RWPE1 (cell line): ENCODE results near the gene ASH1L.
"Not testable (repeated sequence)": the region's sequence is repeated elsewhere in the genome, so short reads cannot be mapped to it uniquely, and the experiment has no call there.

Source experiments
- CTCF ChIA-PET: fragments of 350-600 bp; sonication (Branson Sonifier 250); formaldehyde crosslinking; extraction: SDS; loops from one replicate; lab custom pipeline; 2021; lab: Yijun Ruan, JAX
- POLR2A ChIA-PET: fragments of 400-600 bp; formaldehyde crosslinking; extraction: SDS; loops from one replicate; lab custom pipeline; 2020; ENCODE audit warnings: antibody characterized with exemption; ENCODE audit not compliant: low non-redundant PET; lab: Yijun Ruan, JAX
- DNase-seq: peaks from one replicate; pipeline ENCODE4 v3.0.0; 2012; ENCODE audit warnings: low spot score
- H3K27ac ChIP-seq: fragments of 450-650 bp; 2 replicates; pipeline ENCODE4 v1.5.1; 2017
- TF ChIP-seq, protein P1 (sequence below): fragments of 450-650 bp; conservative IDR thresholded peaks from 2 replicates; pipeline ENCODE4 v1.5.1; 2017; ENCODE audit warnings: low read depth, mild to moderate bottlenecking

The ASH1L gene

DNA sequence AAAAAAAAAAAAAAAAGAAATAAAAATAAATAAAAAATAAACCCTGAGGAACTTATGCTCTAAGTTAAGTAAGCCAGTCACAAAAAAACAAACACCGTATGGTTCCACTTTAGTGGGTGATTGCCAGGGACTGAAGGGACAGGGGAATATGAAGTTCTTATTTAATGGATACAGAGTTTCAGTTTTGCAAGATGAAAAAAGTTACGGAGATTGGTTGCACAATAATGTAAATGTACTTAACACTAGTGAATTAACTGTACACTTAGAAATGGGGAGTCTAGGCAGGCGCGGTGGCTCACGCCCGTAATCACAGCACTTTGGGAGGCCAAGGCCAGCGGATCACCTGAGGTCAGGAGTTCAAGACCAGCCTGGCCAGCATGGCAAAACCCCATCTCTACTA lies 111.4 kb downstream of the ASH1L start:
- CTCF ChIA-PET = no interaction called here

DNA sequence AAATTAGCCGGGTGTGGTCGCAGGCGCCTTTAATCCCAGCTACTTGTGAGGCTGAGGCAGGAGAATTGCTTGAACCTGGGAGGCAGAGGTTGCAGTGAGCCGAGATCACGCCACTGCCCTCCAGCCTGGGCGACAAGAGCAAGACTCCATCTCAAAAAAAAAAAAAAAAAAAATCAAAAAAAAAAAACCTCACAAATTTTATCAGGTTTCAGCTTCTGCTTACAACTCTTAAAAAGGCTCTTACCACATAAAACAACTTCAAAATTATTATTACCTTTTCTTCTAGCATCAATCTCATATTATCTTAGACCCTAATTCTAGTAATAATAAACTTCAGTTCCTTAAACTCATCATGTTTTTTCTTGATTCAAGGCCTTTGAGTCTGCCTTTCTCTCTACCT lies 120.2 kb downstream of the ASH1L start:
- H3K27ac ChIP-seq, DNase-seq, POLR2A ChIA-PET: not testable (repeated sequence)
- CTCF ChIA-PET = interaction anchor here (0.6 kb wide), 1 partner anchor 50 kb away, joined by 3 read pairs; no protein-coding TSS in a partner anchor

More for the DNA sequence above, 111.4 kb downstream of the ASH1L start:
- POLR2A ChIA-PET = no interaction called here
- TF ChIP-seq, protein P1, sequence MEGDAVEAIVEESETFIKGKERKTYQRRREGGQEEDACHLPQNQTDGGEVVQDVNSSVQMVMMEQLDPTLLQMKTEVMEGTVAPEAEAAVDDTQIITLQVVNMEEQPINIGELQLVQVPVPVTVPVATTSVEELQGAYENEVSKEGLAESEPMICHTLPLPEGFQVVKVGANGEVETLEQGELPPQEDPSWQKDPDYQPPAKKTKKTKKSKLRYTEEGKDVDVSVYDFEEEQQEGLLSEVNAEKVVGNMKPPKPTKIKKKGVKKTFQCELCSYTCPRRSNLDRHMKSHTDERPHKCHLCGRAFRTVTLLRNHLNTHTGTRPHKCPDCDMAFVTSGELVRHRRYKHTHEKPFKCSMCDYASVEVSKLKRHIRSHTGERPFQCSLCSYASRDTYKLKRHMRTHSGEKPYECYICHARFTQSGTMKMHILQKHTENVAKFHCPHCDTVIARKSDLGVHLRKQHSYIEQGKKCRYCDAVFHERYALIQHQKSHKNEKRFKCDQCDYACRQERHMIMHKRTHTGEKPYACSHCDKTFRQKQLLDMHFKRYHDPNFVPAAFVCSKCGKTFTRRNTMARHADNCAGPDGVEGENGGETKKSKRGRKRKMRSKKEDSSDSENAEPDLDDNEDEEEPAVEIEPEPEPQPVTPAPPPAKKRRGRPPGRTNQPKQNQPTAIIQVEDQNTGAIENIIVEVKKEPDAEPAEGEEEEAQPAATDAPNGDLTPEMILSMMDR = no peak
- DNase-seq = no peak
- no peak overlapping the region for H3K27ac ChIP-seq

DNA sequence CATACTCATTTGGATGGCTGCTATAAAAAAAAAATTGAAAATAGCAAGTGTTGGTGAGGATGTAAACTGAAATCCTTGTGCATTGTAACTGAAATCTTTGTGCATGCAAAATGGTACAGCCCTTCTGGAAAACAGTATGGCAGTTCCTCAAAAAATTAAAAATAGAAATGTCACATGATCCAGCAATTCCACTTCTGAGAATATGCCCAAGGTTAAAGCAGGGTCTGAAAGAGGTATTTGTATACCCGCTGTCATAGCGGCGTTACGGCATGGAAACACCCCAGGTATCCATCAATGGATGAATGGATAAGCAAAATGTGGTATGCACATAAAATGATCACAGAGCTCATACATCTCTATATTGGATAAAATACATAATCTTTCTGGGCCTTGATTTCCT lies 125.2 kb downstream of the ASH1L start:
- TF ChIP-seq, protein P1 = no peak
- ChIA-PET CTCF (no interaction called here), POLR2A (no interaction called here)

DNA sequence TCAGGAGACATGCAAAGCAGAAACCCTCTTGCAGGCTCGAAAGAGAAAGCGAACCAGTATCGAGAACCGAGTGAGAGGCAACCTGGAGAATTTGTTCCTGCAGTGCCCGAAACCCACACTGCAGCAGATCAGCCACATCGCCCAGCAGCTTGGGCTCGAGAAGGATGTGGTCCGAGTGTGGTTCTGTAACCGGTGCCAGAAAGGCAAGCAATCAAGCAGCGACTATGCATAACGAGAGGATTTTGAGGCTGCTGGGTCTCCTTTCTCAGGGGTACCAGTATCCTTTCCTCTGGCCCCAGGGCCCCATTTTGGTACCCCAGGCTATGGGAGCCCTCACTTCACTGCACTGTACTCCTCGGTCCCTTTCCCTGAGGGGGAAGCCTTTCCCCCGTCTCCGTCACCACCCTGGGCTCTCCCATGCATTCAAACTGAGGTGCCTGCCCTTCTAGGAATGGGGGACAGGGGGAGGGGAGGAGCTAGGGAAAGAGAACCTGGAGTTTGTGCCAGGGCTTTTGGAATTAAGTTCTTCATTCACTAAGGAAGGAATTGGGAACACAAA lies 128.7 kb downstream of the ASH1L start:
- POLR2A ChIA-PET, H3K27ac ChIP-seq, DNase-seq, CTCF ChIA-PET: not testable (repeated sequence)

More for the DNA sequence above, 125.2 kb downstream of the ASH1L start:
- no peak for DNase-seq
- no peak overlapping the region for H3K27ac ChIP-seq

DNA sequence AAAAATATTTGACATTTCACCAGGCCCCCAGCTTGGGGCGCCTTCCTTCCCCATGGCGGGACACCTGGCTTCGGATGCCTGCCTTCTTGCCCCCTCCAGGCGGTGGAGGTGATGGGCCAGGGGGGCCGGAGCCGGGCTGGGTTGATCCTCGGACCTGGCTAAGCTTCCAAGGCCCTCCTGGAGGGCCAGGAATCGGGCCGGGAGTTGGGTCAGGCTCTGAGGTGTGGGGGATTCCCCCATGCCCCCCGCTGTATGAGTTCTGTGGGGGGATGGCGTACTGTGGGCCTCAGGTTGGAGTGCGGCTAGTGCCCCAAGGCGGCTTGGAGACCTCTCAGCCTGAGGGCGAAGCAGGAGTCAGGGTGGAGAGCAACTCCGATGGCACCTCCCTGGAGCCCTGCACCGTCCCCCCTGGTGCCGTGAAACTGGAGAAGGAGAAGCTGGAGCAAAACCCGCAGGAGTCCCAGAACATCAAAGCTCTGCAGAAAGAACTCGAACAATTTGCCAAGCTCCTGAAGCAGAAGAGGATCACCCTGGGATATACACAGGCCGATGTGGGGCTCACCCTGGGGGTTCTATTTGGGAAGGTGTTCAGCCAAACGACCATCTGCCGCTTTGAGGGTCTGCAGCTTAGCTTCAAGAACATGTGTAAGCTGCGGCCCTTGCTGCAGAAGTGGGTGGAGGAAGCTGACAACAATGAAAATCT lies 129.3 kb downstream of the ASH1L start:
- H3K27ac ChIP-seq, DNase-seq, POLR2A ChIA-PET: not testable (repeated sequence)
- CTCF ChIA-PET = interaction anchor here (0.6 kb wide), 1 partner anchor 57 kb away, joined by 3 read pairs; no protein-coding TSS in a partner anchor

DNA sequence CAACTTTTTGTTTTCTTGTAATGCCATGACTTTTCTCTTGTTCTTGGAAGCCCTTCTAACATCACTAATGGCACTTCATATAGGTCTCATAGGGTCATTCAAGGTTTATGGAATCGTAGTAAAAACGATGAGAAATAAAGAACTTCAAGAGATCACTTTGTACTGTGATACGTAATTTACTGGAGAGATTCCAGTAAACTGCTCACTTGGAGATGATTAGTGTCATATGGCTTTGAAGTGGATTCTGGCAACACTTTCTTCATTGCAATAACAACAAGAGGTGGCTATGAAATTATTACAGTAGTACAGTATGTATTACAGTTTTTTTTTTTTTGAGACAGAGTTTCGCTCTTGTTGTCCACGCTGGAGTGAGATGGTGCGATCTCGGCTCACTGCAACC lies 138.5 kb downstream of the ASH1L start:
- CTCF ChIA-PET = no interaction called here
- TF ChIP-seq, protein P1 = no peak
- DNase-seq = no peak
- H3K27ac ChIP-seq = no peak overlapping the region
- POLR2A ChIA-PET = no interaction called here

DNA sequence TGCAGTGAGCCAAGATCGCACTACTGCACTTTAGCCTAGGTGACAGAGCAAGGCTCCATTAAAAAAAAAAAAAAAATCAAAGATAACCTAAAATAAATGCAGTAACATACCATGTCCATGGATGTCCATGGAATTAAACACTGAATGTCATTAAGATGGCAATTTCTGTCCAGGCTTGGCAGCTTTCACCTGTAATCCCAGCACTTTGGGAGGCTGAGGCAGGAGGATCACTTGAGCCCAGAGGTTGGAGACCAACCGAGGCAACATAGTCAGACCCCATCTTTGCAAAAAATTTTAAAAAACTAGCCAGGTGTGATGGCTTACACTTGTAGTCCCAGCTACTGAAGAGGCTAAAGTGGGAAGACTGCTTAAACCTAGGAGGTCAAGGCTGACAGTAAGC lies 141.8 kb downstream of the ASH1L start:
- no peak overlapping the region for H3K27ac ChIP-seq
- DNase-seq = no peak
- ChIA-PET POLR2A (no interaction called here), CTCF (no interaction called here)
- TF ChIP-seq, protein P1 = no peak

DNA sequence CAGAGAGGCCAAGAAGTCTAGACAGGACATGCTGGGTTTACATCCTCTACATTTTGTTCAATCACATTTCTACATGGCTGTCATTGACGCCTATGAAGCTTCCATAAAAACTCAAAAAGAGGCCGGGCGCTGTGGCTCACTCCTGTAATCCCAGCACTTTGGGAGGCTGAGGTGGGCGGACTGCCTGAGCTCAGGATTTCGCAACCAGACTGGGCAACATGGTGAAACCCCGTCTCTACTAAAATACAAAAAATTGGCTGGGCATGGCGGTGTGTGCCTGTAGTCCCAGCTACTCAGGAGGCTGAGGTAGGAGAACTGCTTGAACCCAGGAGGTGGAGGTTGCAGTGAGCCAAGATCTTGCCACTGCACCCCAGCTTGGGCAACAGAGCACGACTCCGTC lies 150.8 kb downstream of the ASH1L start:
- CTCF ChIA-PET = interaction anchor here (0.6 to 0.8 kb wide), 2 partner anchors 18 to 289 kb away, joined by 3 to 5 read pairs; no protein-coding TSS in a partner anchor
- 0 out of 2 replicates have a peak overlapping the region, but pooled peaks have one; percentile 14 for H3K27ac ChIP-seq
- DNase-seq = not testable (repeated sequence)
- POLR2A ChIA-PET = interaction anchor here (0.7 kb wide), 1 partner anchor 481 kb away, joined by 5 read pairs; no protein-coding TSS in a partner anchor
